ENCODE results near the gene NPSR1.
"Not testable (repeated sequence)": the region's sequence is repeated elsewhere in the genome, so short reads cannot be mapped to it uniquely, and the experiment has no call there.

NPSR1 gene

GRCh38 chr7:34851431-34851830, 193.4 kb downstream of the NPSR1 start:
- no peaks in the 10 kb centered on the region for H3K9me3 ChIP-seq (ENCODE audit: control insufficient read depth, insufficient read depth, low read depth, low read length)
- CTCF ChIA-PET, result interaction anchor here (0.7 to 1.0 kb wide), 7 partner anchors 44 to 1193 kb away, joined by 3 to 4 read pairs (median 3); no protein-coding TSS in a partner anchor
- no peak overlapping the region for H3K4me3 ChIP-seq (ENCODE audit: low read depth, low read length)
- no peaks in the 10 kb centered on the region for H3K36me3 ChIP-seq (ENCODE audit: control insufficient read depth in 2 of 2, insufficient read depth in 1 of 2, low read length in 2 of 2)
- H3K4me1 ChIP-seq (ENCODE audit: control insufficient read depth, insufficient read depth, low read length), result no peaks in the 10 kb centered on the region
- POLR2A ChIA-PET, result interaction anchor here (0.7 kb wide), 1 partner anchor 291 kb away, joined by 3 read pairs; no protein-coding TSS in a partner anchor
- no peak overlapping the region for H3K27ac ChIP-seq (ENCODE audit: extremely low read depth, low read depth, low read length)
- no peak for TF ChIP-seq ZSCAN16 (tag by site-specific recombination; IDR thresholded peaks at IDR 0.05)
- TF ChIP-seq, protein P1, sequence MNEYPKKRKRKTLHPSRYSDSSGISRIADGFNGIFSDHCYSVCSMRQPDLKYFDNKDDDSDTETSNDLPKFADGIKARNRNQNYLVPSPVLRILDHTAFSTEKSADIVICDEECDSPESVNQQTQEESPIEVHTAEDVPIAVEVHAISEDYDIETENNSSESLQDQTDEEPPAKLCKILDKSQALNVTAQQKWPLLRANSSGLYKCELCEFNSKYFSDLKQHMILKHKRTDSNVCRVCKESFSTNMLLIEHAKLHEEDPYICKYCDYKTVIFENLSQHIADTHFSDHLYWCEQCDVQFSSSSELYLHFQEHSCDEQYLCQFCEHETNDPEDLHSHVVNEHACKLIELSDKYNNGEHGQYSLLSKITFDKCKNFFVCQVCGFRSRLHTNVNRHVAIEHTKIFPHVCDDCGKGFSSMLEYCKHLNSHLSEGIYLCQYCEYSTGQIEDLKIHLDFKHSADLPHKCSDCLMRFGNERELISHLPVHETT (tag by site-specific recombination; IDR thresholded peaks at IDR 0.05), result no peak
- TF ChIP-seq ZNF555 (tag by site-specific recombination; conservative IDR thresholded peaks at IDR 0.05), result no peak

DNA sequence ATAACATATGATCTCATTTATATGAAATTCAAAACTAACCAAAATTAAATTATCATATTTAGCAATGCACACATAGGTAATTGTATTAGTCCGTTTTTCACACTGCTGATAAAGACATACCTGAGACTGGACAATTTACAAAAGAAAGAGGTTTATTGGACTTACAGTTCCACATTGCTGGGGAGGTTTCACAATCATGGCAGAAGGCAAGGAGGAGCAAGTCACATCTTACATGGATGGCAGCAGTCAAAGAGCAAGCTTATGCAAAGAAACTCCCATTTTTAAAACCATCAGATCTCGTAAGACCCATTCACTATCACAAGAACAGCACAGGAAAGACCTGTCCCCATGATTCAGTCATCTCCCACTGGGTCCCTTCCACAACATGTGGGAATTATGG, 200.4 kb downstream of the NPSR1 start:
- H3K4me1 ChIP-seq (ENCODE audit: control insufficient read depth, insufficient read depth, low read length); POLR2A ChIA-PET; H3K36me3 ChIP-seq (ENCODE audit: control insufficient read depth in 2 of 2, insufficient read depth in 1 of 2, low read length in 2 of 2); H3K4me3 ChIP-seq (ENCODE audit: low read depth, low read length); H3K9me3 ChIP-seq (ENCODE audit: control insufficient read depth, insufficient read depth, low read depth, low read length); CTCF ChIA-PET; H3K27ac ChIP-seq (ENCODE audit: extremely low read depth, low read depth, low read length): not testable (repeated sequence)
- peak; percentile 19 for TF ChIP-seq SETDB1 (IDR thresholded peaks at IDR 0.05; ENCODE audit: insufficient read length, low read length)

DNA sequence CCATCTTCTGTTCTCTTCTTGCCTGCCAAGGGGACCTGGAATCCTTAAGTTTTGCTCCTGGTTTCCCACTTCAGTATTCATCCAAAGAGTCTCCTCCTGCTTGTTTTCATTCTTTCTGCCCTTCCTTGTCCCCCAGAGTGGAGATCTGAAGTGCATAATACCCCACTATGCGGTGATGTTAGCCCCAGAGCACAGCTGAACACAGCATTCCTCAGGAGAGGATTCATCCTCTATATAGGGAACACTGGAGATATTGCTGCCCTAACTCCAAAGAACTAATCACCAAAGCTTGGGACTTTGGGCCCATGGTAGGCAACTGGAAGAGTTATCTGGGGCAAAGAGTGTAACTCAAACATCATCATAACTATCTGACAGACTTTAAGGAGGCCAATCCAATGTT, 201.3 kb downstream of the NPSR1 start:
- H3K36me3 ChIP-seq (ENCODE audit: control insufficient read depth in 2 of 2, insufficient read depth in 1 of 2, low read length in 2 of 2); H3K9me3 ChIP-seq (ENCODE audit: control insufficient read depth, insufficient read depth, low read depth, low read length); H3K4me1 ChIP-seq (ENCODE audit: control insufficient read depth, insufficient read depth, low read length); H3K4me3 ChIP-seq (ENCODE audit: low read depth, low read length); H3K27ac ChIP-seq (ENCODE audit: extremely low read depth, low read depth, low read length); CTCF ChIA-PET; POLR2A ChIA-PET: not testable (repeated sequence)

DNA sequence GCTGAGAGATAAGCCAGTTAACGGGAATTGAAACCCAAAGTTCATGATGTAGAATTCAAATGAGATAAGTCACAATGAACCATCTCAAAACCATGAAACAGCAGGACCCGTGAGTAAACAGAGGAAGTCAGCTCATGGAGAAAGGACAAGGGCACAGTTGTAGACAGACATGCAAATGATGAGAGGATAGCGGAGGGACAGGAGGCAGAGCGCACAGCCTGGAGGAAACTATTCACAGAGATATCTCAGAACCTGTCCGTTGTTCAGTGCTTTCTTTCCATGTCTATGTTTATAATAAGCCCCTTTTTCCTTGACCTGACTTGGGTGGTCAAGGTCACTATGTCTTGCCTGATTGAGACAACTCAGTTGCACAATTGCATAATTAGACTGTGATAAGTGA, 208.2 kb downstream of the NPSR1 start:
- H3K36me3 ChIP-seq (ENCODE audit: control insufficient read depth in 2 of 2, insufficient read depth in 1 of 2, low read length in 2 of 2); CTCF ChIA-PET; H3K4me3 ChIP-seq (ENCODE audit: low read depth, low read length); H3K4me1 ChIP-seq (ENCODE audit: control insufficient read depth, insufficient read depth, low read length); POLR2A ChIA-PET; H3K27ac ChIP-seq (ENCODE audit: extremely low read depth, low read depth, low read length); H3K9me3 ChIP-seq (ENCODE audit: control insufficient read depth, insufficient read depth, low read depth, low read length): not testable (repeated sequence)

DNA sequence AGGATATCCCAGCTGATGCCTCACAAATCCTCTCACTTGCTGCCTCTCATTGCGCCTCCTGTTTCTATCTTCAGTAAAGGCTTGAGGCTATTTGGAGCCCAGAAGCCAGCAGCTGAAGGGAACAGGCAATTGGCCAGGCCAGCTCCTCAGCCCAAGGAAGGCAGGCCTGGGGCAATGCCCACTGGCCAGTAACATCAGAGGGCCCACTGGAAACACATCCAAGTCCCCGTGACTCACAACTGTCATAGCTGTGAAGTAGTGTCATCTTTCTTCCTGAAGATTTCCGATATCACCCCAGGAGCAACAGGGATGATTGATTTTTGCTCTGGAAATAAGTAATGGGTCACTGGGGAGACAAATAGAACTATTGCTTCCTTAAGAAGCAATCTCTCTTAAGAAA, 209.3 kb downstream of the NPSR1 start:
- H3K4me1 ChIP-seq (ENCODE audit: control insufficient read depth, insufficient read depth, low read length); H3K36me3 ChIP-seq (ENCODE audit: control insufficient read depth in 2 of 2, insufficient read depth in 1 of 2, low read length in 2 of 2); H3K4me3 ChIP-seq (ENCODE audit: low read depth, low read length); H3K27ac ChIP-seq (ENCODE audit: extremely low read depth, low read depth, low read length); H3K9me3 ChIP-seq (ENCODE audit: control insufficient read depth, insufficient read depth, low read depth, low read length); POLR2A ChIA-PET; CTCF ChIA-PET: not testable (repeated sequence)

DNA sequence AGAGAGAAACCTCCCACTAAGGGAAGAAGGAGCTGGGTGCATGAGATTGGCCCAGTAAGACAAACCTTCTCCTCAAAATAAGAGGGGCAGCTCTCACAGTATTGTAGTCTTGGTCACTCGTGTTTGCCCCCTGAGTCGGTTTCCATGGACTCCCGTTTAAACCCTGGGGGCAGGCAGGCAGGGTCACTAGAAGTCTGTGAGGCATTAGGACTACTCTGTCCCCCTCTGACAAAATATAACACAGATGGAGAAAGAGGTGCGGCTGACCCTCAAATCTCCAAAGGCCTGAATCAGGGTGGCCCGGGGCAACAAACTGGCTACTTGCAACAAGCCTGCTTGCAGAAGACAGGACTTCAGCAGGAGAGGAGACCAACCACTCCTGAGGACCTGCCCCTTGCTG, 210.6 kb downstream of the NPSR1 start:
- H3K4me1 ChIP-seq (ENCODE audit: control insufficient read depth, insufficient read depth, low read length); POLR2A ChIA-PET: not testable (repeated sequence)

GRCh38 chr7:34869057-34869456, 211.0 kb downstream of the NPSR1 start:
- Histone ChIP-seq H3K36me3 (ENCODE audit: control insufficient read depth in 2 of 2, insufficient read depth in 1 of 2, low read length in 2 of 2) (no peaks in the 10 kb centered on the region), H3K9me3 (ENCODE audit: control insufficient read depth, insufficient read depth, low read depth, low read length) (no peaks in the 10 kb centered on the region), H3K4me1 (ENCODE audit: control insufficient read depth, insufficient read depth, low read length) (no peaks in the 10 kb centered on the region), H3K4me3 (ENCODE audit: low read depth, low read length) (no peak overlapping the region), H3K27ac (ENCODE audit: extremely low read depth, low read depth, low read length) (no peak overlapping the region)
- POLR2A ChIA-PET, result no interaction called here
- CTCF ChIA-PET, result no interaction called here
- no peak for TF ChIP-seq ZNF670 (tag by site-specific recombination; IDR thresholded peaks at IDR 0.05; ENCODE audit: low read depth)
- TF ChIP-seq INSM2 (tag by site-specific recombination; IDR thresholded peaks at IDR 0.05), result no peak
- TF ChIP-seq ZNF423 (tag by site-specific recombination; IDR thresholded peaks at IDR 0.05), result no peak
- no peak for TF ChIP-seq TCF7L2 (IDR thresholded peaks at IDR 0.05; ENCODE audit: borderline replicate concordance, low read depth, low read length)
- no peak for TF ChIP-seq ZNF549 (tag by site-specific recombination; IDR thresholded peaks at IDR 0.05)
- no peak for TF ChIP-seq ZFP41 (tag by site-specific recombination; IDR thresholded peaks at IDR 0.05; ENCODE audit: borderline replicate concordance)
- no peak for TF ChIP-seq GLIS2 (tag by site-specific recombination; IDR thresholded peaks at IDR 0.05)
- TF ChIP-seq KLF7 (tag by site-specific recombination; IDR thresholded peaks at IDR 0.05; ENCODE audit: borderline replicate concordance), result no peak
- no peak for TF ChIP-seq ZNF510 (tag by site-specific recombination; IDR thresholded peaks at IDR 0.05; ENCODE audit: insufficient replicate concordance)
- TF ChIP-seq PBX3 (CRISPR knock-in tag; IDR thresholded peaks at IDR 0.05), result no peak
- no peak for TF ChIP-seq YY2 (tag by site-specific recombination; IDR thresholded peaks at IDR 0.05)

More for the DNA sequence above, 210.6 kb downstream of the NPSR1 start:
- H3K4me3 ChIP-seq (ENCODE audit: low read depth, low read length); H3K9me3 ChIP-seq (ENCODE audit: control insufficient read depth, insufficient read depth, low read depth, low read length); H3K27ac ChIP-seq (ENCODE audit: extremely low read depth, low read depth, low read length); H3K36me3 ChIP-seq (ENCODE audit: control insufficient read depth in 2 of 2, insufficient read depth in 1 of 2, low read length in 2 of 2); CTCF ChIA-PET: not testable (repeated sequence)

All from HEK293 (cell line).